K562 (cell line): ENCODE results near the gene MTERF2. TPM values are rescaled to one million over a fixed set of nuclear protein-coding genes. Genes with fewer than 3 reads are reported as not detected.

Experiments used
- BACH1 ChIP-seq: fragments of 200-800 bp; sonication (Bioruptor generic); IDR thresholded peaks from 2 replicates; pipeline ENCODE4 v1.6.1; 2016; ENCODE audit warnings: missing genetic modification characterization, missing compliant biosample characterization
- BRD9 ChIP-seq: fragments of 450-650 bp; IDR thresholded peaks from 2 replicates; pipeline ENCODE4 v1.6.1; 2018; ENCODE audit warnings: low read depth; ENCODE audit not compliant: partially characterized antibody
- CBX1 ChIP-seq: sonication (generic); IDR thresholded peaks from 2 replicates; pipeline ENCODE4 v1.6.1; 2016; ENCODE audit warnings: antibody characterized with exemption, low read depth, mild to moderate bottlenecking
- CREB1 ChIP-seq, 2 experiments: sonication (generic) in 1 of 2; formaldehyde crosslinking in 1 of 2; IDR thresholded peaks; 2 replicates each; pipeline versions ENCODE4 v1.6.1 to v1.8.0; 2012 to 2022; ENCODE audit warnings: inconsistent platforms in 1 of 2, mild to moderate bottlenecking in 1 of 2, missing genetic modification reagents in 1 of 2, moderate library complexity in 1 of 2
- CSDE1 ChIP-seq, 2 experiments: fragments of 450-650 bp; IDR thresholded peaks; 2 replicates each; pipeline ENCODE4 v1.6.1; 2016; ENCODE audit warnings: mild to moderate bottlenecking in 1 of 2
- FOXK2 ChIP-seq, 2 experiments: fragments of 450-650 bp; IDR thresholded peaks in 1 of 2; conservative IDR thresholded peaks in 1 of 2; 2 replicates each; pipeline ENCODE4 v1.6.1; 2016; ENCODE audit warnings: low read depth in 2 of 2, mild to moderate bottlenecking in 1 of 2
- HCFC1 ChIP-seq: IDR thresholded peaks from 2 replicates; pipeline ENCODE4 v1.6.1; 2012; ENCODE audit warnings: low read depth, low read length, improper control_type of control experiment
- KLF1 ChIP-seq: fragments of 450-650 bp; IDR thresholded peaks from 2 replicates; pipeline ENCODE4 v1.6.1; 2016; ENCODE audit warnings: missing genetic modification characterization, missing compliant biosample characterization
- NFXL1 ChIP-seq: fragments of 450-650 bp; formaldehyde crosslinking; IDR thresholded peaks from 2 replicates; pipeline ENCODE4 v1.4.0; 2021; ENCODE audit warnings: mild to moderate bottlenecking
- RREB1 ChIP-seq: fragments of 250-450 bp; sonication (Bioruptor Pico); IDR thresholded peaks from 2 replicates; pipeline ENCODE4 v1.4.0; 2020
- TAF7 ChIP-seq: fragments of 450-650 bp; IDR thresholded peaks from 2 replicates; pipeline ENCODE4 v1.6.1; 2016; ENCODE audit warnings: missing genetic modification characterization, missing compliant biosample characterization
- TEAD4 ChIP-seq, 2 experiments: sonication (generic) in 1 of 2; formaldehyde crosslinking in 1 of 2; IDR thresholded peaks; 2 replicates each; pipeline versions ENCODE4 v1.6.1 to v1.8.0; 2012 to 2022; ENCODE audit warnings: borderline replicate concordance in 1 of 2, inconsistent platforms in 1 of 2, low read length in 1 of 2, mild to moderate bottlenecking in 1 of 2, missing genetic modification reagents in 1 of 2
- WHSC1 ChIP-seq: IDR thresholded peaks from one replicate; pipeline ENCODE4 v1.6.1; 2012; ENCODE audit warnings: low read length, control low read depth, inconsistent platforms
- ZBTB1 ChIP-seq: sonication (generic); formaldehyde crosslinking; IDR thresholded peaks from 2 replicates; pipeline ENCODE4 v1.8.1; 2023; ENCODE audit warnings: missing genetic modification reagents, low read depth, mild to moderate bottlenecking, borderline replicate concordance
- ZNF444 ChIP-seq: fragments of 250-450 bp; sonication (Bioruptor Pico); IDR thresholded peaks from 2 replicates; pipeline ENCODE4 v1.4.0; 2020; ENCODE audit warnings: mild to moderate bottlenecking, moderate library complexity
- ZNF79 ChIP-seq: fragments of 250-450 bp; sonication (Bioruptor Pico); IDR thresholded peaks from 2 replicates; pipeline ENCODE4 v1.4.0; 2020; ENCODE audit warnings: low read depth, mild to moderate bottlenecking, moderate library complexity
- polyA plus RNA-seq, 8 experiments: library from polyadenylated mRNA; depleted of rRNA in 4 of 8; stranded (reverse) in 5 of 8; unstranded in 3 of 8; fragments of >200 nt; fragmentation: Nextera tagmentation in 2 of 8; fragmentation: Illumina TruSeq in 1 of 8; extraction: Ambion mirVana in 2 of 8; extraction: Trizol in 1 of 8; gene quantifications; 2 replicates each; pipeline versions ENCODE4 v1.2.1 to v1.2.3, GENCODE V29; 2011 to 2014; ENCODE audit warnings: inconsistent platforms in 1 of 8, missing spikeins in 1 of 8
- total RNA-seq, 7 experiments: library from RNA; depleted of rRNA in 6 of 7; stranded (reverse); fragments of >200 nt in 6 of 7; fragmentation: Illumina TruSeq in 2 of 7; extraction: Trizol in 2 of 7; gene quantifications; 2 replicates each; pipeline versions ENCODE4 v1.2.1 to v1.2.3, GENCODE V29; 2011 to 2021; ENCODE audit warnings: low replicate concordance in 1 of 7
- TF ChIP-seq, protein P1 (sequence below): fragments of 450-650 bp; IDR thresholded peaks from 2 replicates; pipeline ENCODE4 v1.6.1; 2018; ENCODE audit not compliant: partially characterized antibody
- TF ChIP-seq, protein P2 (sequence below): sonication (generic); formaldehyde crosslinking; IDR thresholded peaks from 2 replicates; pipeline ENCODE4 v1.9.0; 2022; ENCODE audit warnings: mild to moderate bottlenecking, missing genetic modification reagents

Gene MTERF2
- total and polyA plus RNA-seq, 9 of the 15 experiments (the other 6 are each of a cell fraction or from before 2014, with no cell fraction given): 10.0 to 63.2 (median 33.2) TPM

GRCh38 chr12:106984588-106985137 is 2.3 kb downstream of the MTERF2 start (continued):
- TF ChIP-seq CBX1 (peak; percentile 56; the same call in 1 of the 2 replicates), ZNF444 (CRISPR knock-in tag) (no peak), CSDE1 (IDR thresholded peaks at IDR 0.05) (0 out of 4 replicates have a peak, but pooled peaks of 1 of the 2 experiments have one; percentile 14), NFXL1 (CRISPR knock-in tag) (no peak), RREB1 (CRISPR knock-in tag) (no peak), KLF1 (tag) (0 out of 2 replicates have a peak, but pooled peaks have one; percentile 43), ZNF79 (CRISPR knock-in tag) (no peak), FOXK2 (conservative IDR thresholded peaks at IDR 0.05 in 1 of 2, IDR thresholded peaks at IDR 0.05 in 1 of 2; ENCODE audit: low read depth in 2 of 2) (peak; percentile 54 to 65; a peak in 3 of 4 replicates), ZBTB1 (no peak), TEAD4 (IDR thresholded peaks at IDR 0.05; ENCODE audit: low read length) (peak; percentile 77), TEAD4 (CRISPR knock-in tag; IDR thresholded peaks at IDR 0.05; ENCODE audit: borderline replicate concordance) (no peak), BACH1 (tag) (0 out of 2 replicates have a peak, but pooled peaks have one; percentile 43), CREB1 (IDR thresholded peaks at IDR 0.05) (no peak), CREB1 (CRISPR knock-in tag; IDR thresholded peaks at IDR 0.05) (no peak), BRD9 (peak; percentile 58), TAF7 (peak; percentile 47; the same call in 1 of the 2 replicates), WHSC1 (no peak), HCFC1 (peak; percentile 39; the same call in 1 of the 2 replicates)
- TF ChIP-seq, protein P1, sequence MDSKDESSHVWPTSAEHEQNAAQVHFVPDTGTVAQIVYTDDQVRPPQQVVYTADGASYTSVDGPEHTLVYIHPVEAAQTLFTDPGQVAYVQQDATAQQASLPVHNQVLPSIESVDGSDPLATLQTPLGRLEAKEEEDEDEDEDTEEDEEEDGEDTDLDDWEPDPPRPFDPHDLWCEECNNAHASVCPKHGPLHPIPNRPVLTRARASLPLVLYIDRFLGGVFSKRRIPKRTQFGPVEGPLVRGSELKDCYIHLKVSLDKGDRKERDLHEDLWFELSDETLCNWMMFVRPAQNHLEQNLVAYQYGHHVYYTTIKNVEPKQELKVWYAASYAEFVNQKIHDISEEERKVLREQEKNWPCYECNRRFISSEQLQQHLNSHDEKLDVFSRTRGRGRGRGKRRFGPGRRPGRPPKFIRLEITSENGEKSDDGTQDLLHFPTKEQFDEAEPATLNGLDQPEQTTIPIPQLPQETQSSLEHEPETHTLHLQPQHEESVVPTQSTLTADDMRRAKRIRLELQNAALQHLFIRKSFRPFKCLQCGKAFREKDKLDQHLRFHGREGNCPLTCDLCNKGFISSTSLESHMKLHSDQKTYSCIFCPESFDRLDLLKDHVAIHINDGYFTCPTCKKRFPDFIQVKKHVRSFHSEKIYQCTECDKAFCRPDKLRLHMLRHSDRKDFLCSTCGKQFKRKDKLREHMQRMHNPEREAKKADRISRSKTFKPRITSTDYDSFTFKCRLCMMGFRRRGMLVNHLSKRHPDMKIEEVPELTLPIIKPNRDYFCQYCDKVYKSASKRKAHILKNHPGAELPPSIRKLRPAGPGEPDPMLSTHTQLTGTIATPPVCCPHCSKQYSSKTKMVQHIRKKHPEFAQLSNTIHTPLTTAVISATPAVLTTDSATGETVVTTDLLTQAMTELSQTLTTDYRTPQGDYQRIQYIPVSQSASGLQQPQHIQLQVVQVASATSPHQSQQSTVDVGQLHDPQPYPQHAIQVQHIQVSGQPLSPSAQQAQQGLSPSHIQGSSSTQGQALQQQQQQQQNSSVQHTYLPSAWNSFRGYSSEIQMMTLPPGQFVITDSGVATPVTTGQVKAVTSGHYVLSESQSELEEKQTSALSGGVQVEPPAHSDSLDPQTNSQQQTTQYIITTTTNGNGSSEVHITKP: peak; percentile 73
- TF ChIP-seq, protein P2, sequence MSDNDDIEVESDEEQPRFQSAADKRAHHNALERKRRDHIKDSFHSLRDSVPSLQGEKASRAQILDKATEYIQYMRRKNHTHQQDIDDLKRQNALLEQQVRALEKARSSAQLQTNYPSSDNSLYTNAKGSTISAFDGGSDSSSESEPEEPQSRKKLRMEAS (CRISPR knock-in tag): peak; percentile 85
